Frontal cortex (tissue), 4 donors: Measurements from ENCODE around the gene GRK5. TPM values are rescaled to one million over a fixed set of nuclear protein-coding genes. Genes with fewer than 3 reads are reported as not detected.
A peak's percentile ranks its signal among the peaks of the same experiment; 100 is the strongest.

Experiments
- DNase-seq, 2 donors: peaks; one replicate each; pipeline ENCODE4 v3.0.0; 2012; ENCODE audit warnings: low spot score in 2 of 2
- FAIRE-seq: peaks from 2 replicates; lab custom pipeline; 2012; peaks lifted over from hg19 to GRCh38; lab: Jason Lieb, UNC
- total RNA-seq: library from RNA; depleted of rRNA; stranded (reverse); fragments of >200 nt; gene quantifications from one replicate; pipeline ENCODE4 v1.2.3, GENCODE V29; 2014
- donor health status: control.
- donor health status: control.
- donor health status: control.

Gene GRK5
- total RNA-seq, 1 donor from 2014 or later: 11.4 TPM

DNA sequence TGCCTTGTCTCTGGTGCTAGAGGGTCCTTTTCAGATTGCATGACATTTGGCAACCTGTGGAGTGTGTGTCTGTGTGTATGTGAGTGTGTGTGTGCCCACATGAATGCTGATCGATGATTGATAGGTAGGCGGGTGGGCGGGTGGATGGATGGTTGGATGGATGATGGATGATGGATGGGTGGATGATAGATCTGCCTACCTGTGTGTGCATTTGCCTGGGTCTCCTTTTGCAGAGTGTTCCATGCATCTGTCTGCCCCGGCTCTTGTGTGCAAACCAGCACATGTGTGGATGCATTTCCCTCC, 235.3 kb downstream of the GRK5 start:
- FAIRE-seq (no peak), DNase-seq (no peak)

DNA sequence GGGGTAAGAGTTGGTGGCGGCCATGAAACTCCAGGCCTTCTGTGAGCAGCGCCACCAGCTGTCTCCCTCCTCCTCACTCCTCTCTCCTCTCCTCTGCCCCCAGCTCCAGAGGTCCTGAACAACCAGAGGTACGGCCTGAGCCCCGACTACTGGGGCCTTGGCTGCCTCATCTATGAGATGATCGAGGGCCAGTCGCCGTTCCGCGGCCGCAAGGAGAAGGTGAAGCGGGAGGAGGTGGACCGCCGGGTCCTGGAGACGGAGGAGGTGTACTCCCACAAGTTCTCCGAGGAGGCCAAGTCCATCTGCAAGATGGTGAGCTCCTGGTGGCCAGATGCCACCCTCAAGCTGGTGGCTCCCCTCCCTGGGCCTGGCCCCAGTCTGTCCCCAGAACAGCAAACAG, 236.1 kb downstream of the GRK5 start:
- no peak for FAIRE-seq
- no peak for DNase-seq

DNA sequence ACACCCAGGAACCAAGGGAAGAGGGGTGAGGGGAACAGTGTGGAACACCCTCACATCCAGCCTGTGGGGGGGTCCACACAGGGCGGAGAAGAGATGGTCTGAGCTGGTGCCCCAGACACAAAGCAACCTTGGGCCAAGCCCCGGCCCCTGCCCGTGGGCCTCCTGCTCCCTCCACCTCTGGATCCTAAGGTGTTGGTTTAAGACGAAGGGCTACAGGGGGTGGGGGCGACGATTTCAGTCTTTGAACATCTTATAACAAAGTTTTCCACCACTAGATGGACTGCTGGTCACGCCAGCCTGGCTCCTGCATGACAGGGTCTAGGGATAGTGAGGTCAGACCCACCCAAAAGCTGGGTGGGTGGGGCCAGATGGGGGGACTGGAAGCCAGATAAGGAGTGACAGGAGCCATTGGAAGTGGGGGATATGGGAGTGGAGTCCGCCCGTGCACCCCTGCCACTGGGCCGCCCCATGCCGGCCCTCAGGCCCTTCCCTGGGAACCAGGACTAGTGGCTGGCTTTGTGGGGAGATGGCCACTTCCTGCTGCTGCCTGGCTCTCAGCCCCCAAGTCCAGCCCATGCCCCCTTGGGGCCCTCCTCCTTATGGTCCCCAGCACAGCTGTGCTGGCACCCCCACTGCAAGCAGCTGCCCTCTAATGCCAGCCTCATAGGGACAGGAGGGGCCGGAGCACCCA, 236.7 kb downstream of the GRK5 start:
- DNase-seq (no peak), FAIRE-seq (no peak)

DNA sequence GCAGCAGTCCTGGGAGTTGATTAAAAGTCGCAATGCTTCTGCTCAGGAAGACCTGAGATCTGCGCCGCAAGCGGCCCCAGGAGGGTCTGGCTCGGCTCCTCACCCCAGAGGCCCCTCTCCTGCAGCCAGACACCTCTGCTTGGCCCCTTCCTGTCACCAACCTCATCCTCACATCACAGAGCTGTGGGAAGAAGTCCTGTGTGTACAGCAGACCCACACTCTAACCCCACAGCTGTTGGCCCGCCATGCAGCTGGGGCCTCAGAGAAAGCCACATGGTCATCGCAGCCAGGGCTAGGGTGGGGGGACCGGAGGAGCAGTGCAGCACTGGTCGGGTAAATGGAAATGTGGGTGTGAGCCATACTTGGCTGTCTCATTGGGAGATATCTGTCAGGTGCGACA, 237.5 kb downstream of the GRK5 start:
- FAIRE-seq: no peak
- DNase-seq: no peak

DNA sequence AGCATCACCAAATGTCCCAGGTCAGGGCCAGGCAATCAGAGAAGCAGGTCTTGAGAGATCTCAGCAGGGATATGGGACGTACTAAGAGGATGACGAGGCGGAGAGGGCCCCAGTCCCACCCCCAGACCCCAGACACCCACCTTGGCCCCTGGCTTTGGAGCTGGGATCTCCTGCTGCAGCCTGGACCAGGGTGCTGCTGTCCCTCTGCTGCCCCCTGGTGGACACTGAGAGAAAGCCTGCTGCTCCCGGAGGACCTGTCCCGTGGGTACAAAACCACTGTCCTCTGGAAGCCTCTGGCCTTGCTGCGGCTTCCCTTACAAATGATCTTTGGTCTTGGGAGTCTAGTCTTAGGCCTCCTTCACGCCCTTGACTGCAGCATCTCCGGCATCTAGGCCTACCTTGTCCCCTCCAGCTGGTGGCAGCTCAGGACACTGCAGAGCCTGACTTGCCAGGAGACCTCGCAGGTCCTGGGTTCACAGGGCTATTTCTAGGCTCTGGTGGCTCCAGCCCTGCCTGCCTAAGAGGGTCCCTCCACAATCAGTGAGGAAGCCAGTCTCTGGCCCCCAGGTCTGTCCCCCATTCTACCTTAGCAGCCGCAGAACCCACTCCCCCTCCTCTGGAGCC, 238.1 kb downstream of the GRK5 start:
- FAIRE-seq (no peak), DNase-seq (peak; percentile 67 to 84)

DNA sequence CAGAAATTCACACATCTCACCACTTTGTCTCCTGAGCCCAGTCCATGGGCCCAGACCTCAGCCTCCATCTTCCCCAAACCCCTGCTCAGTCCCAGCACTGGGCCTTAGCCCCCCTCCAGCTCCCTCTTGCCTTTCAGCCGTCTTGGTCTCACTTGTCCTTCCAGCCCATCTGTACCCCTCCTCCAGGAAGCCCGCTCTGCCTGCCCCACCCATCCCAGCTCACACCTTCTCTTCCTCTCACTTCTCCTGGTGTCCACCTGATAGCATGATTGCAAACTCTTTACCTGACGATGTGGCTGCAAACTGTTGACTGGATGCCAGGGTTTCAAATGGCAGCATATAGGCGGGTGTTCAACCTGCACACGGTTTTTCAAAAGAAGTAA, 238.6 kb downstream of the GRK5 start:
- DNase-seq (no peak), FAIRE-seq (no peak)

DNA sequence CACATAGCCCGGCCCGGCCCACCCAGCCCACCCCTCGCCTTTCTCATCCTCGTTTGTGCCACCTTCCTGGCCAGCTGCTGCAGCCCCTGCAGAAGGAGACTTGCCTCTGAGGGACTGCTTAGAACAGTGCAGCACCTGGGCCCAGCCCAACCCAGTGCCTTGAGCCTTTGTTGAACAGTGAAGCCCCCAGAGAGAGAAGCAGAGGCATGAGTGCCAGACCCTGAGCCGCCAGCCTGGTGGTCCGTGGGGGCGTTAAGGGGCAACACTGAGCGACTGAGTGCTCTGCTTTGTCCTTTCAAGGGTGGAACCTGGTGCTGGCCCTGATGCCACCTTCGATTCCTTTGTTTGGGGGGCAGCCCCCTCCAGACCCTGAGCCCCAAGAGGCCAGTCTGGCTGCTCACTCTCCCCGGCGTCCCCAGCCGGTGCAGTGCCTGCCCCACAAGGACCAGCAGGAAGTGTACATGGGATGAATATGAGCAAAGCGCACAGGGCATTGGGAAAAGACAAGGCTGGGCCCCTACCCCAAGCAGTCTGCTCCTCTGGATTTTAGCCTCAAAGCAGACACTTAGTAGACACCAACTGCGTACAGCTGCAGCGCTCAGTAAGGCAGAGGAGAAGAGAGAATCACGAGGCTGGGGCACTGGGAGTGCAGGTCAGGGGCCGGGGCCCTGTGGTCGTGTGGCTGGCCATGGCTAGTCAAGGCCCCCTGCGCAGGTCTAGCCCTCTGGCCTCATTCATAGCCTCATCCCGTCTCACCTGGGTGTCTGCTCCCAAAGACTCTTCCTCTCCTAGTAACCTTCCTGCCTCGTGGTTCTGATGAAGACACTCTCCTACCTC, 239.3 kb downstream of the GRK5 start:
- FAIRE-seq: no peak
- DNase-seq: no peak

DNA sequence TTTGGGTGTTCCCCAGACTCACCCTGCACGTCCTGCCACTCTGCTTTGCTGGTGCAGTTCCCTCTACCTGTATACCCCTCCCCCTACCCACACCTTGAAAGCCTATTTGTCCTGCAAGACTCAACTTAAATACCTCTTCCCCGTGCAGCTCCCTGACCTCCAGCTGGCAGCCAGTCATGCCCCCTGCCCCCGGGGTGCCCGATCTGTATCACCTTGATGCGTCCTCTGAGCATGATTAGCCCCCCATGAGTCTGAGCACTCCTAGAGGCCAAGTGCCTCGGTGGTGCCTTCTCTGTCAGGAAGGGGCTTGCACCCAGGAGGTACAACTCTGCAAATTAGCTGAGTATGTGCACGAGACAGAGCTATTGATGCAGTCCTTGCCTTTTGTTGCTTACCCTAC, 240.1 kb downstream of the GRK5 start:
- FAIRE-seq (no peak), DNase-seq (no peak)

DNA sequence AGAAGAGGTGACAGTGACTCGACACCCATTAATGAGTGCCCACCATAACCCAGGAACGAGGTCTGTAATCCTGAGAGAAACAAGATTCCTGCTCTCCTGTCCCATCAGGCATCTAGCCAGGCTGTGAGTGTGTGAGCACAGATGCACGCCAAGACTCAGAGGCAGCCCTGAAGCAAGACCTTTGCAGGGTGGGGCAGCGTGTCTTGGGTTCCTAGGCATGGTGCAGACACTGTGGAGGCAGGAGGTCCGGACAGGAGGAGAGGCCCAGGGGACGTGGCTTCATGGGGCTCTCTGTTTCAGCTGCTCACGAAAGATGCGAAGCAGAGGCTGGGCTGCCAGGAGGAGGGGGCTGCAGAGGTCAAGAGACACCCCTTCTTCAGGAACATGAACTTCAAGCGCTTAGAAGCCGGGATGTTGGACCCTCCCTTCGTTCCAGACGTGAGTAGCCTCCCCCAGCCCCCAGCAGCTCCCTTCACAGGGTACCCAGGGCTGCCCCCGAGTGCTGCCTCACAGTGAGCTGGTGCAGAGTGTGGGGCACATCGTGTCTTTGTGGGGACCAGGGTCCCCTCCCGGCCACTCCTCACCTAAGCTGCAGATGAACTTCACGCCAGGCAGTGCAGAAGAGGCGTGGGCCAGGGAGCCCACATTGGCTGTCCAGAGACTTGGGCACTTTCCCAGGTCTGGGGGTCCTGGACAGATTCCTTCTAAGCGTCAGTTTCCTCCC, 240.6 kb downstream of the GRK5 start:
- FAIRE-seq: no peak
- no peak for DNase-seq

DNA sequence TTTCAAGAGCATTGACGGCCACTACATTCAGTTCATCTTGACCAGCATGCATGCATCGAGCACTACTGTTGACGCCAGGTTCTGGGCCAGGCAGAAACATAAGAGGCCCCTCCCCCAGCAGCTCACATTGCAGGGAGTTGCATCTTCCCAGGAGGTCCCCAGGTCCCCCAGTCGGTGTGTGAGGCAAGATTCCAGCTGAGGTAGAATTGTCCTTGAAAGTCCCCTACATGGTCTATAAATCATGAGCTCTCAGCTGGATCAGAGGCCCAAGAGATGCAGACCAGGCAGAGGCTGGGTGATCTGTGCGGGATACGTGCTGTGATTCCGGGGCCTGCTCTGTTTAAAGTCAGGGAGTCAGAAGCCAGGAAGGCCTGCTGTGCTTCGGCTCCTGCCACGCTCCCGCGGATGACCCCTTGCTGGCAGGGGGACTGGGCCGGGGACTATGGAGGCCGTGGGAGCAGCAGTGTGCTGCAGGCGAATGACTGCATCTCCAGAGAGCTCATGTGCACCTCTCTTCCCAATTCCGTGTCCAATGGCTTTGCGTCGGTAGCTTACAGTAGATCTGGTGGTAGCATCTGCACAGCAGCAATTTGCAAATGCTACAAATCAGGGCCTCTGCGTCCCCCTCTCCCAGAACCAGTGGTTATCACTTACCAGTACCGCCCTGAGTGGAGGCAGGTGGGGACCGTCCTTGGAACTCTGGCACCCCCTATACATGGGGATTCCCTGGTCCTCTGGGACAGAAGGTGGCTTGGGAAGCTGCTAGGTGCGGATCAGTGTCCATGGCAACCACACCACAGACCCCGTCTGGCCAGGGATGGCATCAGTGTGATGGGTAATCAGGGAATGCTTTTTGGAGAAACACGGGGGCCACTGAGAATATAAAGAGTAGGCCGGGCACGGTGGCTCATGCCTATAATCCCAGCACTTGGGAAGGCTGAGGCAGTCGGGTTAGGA, 241.5 kb downstream of the GRK5 start:
- no peak for FAIRE-seq
- no peak for DNase-seq

DNA sequence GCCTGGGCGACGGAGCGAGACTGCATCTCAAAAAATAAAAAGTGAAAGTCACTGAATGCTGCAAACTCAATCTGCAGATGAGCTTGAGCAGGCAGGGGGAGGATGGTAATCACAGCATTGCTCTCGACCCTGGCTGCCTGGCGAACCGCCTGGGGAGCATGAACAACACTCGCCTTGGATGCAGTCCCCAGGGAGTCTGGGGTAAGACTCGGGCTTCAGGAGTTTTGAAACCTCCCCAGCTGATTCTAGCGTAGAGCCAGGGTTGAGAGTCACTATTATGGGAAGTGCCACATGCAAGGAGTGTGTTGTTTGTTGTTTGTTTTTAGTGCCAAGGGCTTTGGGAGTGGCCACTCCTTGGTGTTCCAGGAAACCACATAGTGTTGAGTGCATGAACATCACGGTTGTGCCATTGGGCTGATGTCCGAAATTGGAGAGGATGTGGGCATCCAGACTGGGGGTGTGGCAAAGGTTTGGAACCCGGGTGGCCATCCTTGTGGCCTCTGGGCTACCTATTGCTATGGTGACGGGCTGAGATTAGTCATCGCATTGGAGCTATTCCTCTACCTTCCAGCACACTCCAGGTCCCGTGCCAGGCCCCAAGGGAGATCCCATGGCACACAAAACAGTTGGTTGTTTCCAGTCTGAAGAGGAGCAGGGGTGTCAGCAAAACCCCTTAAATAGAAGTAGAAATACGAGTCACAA, 242.5 kb downstream of the GRK5 start:
- FAIRE-seq (no peak), DNase-seq (no peak)

DNA sequence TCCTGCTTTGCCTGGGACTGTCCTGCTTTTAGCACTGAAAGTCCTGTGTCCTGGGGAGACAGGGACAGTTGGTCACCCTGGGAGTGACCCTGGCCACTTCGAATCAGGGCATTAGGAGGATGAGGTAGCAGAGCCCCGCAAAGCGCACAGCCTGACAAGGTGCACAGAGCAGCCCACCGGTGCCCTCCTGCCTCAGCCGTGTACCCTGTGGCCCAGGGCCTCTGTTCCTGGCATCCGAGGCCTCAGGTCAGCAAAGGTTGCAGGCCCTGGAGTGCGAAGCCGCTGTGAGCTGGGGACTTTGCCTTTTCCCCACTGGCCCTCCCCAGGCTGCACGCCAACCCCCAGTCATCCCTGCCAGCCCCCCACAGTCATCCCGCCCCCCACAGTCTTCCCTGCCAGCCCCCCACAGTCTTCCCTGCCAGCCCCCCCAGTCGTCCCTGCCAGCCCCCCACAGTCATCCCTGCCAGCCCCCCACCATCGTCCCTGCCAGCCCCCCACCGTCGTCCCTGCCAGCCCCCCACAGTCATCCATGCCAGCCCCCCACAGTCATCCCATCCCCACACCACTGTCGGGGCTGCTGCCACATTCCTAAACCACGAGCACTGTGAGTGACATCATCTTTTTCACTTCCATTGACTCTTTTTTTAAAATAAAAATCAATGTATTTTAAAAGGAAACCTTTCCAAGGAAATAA, 243.4 kb downstream of the GRK5 start:
- FAIRE-seq: no peak
- DNase-seq: no peak

DNA sequence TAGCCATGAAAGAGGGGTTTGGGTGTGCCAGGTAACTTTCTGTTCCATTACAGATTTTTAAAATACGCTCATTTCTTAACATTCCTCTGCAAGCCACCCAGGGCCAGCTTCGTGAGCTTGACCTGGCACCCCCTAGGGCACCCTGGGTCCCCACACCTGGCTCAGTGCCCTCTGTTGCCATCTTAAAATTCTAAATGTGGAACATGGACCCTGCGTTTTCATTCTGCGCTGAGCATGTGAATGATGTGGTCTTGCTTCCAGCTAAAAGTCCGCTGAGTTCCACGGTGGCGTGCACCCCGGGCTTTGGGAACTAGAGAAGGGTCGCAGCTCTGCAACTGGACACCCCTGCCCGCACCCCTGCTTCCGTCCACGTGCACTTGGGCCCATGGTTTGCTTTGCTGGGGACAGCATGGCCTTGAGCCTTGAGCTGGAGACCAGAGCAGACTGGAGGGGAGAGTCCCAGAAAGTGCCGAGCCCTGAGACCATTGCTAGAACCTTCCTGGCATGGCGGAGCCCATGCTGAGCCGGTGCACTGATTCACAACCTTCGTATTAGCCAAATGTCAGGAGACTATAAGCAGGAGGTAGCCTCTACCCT, 244.0 kb downstream of the GRK5 start:
- FAIRE-seq (no peak), DNase-seq (no peak)

DNA sequence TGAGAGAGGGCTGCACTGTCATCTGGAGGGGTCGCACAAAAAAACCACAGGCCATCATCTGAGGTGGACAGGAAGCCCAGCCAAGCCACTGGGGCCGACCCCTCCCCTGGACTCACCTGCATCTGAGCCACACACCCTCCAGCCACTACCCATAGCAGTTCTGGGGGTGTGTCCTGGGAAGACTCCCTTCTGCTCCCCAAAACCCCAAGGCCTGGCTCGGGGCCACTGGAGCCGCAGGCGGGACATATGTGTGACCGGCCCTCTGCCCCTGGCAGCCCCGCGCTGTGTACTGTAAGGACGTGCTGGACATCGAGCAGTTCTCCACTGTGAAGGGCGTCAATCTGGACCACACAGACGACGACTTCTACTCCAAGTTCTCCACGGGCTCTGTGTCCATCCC, 245.0 kb downstream of the GRK5 start:
- no peak for FAIRE-seq
- no peak for DNase-seq

DNA sequence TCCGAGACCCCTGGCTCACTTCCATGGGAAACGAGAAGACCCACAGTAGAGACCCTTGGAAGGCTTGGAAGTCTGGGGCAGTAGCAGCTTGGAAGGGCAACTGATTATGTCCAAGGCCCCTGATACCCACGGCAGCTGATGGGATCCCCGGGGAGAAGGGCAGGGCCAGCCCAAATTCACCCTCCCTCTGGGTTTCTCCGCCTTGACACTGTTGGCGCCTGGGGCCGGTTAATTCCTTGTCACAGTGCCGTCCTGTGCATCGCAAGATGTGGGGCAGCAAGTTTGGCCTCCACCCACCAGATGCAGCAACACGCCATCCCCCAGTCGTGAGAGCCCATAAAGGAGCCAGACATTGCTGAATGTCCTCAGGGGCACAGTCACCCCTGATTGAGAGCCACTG, 245.9 kb downstream of the GRK5 start:
- FAIRE-seq (no peak), DNase-seq (no peak)

DNA sequence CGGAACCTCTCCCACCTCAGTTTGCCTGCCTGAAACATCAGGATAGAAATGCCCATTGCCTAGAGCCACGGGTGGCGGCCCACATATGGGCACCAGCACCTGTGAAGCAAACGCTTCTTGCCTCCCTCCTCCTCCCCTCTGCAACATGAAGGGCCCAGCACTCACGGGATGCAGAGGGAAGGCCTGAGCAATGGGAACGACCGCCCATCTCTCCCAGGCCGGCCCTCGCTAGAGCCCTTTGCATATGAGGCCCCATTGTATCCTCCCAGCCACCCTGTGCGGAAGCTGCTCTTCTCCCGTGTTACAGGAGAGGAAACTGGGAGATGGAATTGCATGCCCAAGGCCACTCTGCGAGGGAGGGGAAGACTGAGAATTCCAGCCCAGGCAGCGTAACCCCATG, 246.9 kb downstream of the GRK5 start:
- FAIRE-seq: no peak

DNA sequence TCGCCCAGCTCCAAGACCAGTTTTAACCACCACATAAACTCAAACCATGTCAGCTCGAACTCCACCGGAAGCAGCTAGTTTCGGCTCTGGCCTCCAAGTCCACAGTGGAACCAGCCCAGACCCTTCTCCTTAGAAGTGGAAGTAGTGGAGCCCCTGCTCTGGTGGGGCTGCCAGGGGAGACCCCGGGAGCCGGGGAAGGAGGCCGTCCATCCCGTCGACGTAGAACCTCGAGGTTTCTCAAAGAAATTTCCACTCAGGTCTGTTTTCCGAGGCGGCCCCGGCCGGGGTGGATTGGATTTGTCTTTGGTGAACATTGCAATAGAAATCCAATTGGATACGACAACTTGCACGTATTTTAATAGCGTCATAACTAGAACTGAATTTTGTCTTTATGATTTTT, 247.6 kb downstream of the GRK5 start:
- DNase-seq: no peak
- no peak for FAIRE-seq

More for the DNA sequence above, 246.9 kb downstream of the GRK5 start:
- DNase-seq: no peak
